Measurements from ENCODE around the gene BBS9. TPM values are rescaled to one million over a fixed set of nuclear protein-coding genes. Genes with fewer than 3 reads are reported as not detected.

Gene BBS9
- total and polyA plus RNA-seq, 2 of the 4 experiments (the other 2 are of a cell fraction): 7.9 to 9.5 TPM

- no TSS peak for BruUV-seq (replicated peaks)
- Histone ChIP-seq H3K4ac (ENCODE audit: low read depth, low read length) (no peak overlapping the region), H4K5ac (ENCODE audit: low read depth, low read length) (no peak overlapping the region), H3K79me1 (ENCODE audit: low read depth in 1 of 2, low read length in 2 of 2) (no peaks in the 10 kb centered on the region), H2AK9ac (replicated peaks; ENCODE audit: low read depth, low read length, poor library complexity) (no peak overlapping the region), H3K4me2 (ENCODE audit: low read depth, low read length) (peak overlapping the region; percentile 24; the same call in 1 of the 2 replicates), H2BK15ac (ENCODE audit: low read depth, low read length) (no peak overlapping the region), H3K23ac (ENCODE audit: low read depth, low read length) (no peak overlapping the region), H3K18ac (ENCODE audit: low read depth, low read length) (no peak overlapping the region), H4K91ac (ENCODE audit: insufficient read depth, low read depth, low read length) (no peak overlapping the region), H3K9me3 (ENCODE audit: control insufficient read depth, insufficient read depth, low read length) (no peaks in the 10 kb centered on the region), H3K27ac (ENCODE audit: insufficient read depth, low read length) (no peak overlapping the region), H2AFZ (replicated peaks; ENCODE audit: low read length, poor library complexity) (no peak overlapping the region), H3K4me1 (ENCODE audit: control insufficient read depth, insufficient read depth, low read length) (no peaks in the 10 kb centered on the region; the same call in 1 of the 2 replicates), H2BK20ac (ENCODE audit: low read depth, low read length) (no peak overlapping the region), H3K9ac (ENCODE audit: low read depth, low read length) (no peak overlapping the region), H3K9me1 (ENCODE audit: insufficient read depth, low read length) (no peaks in the 10 kb centered on the region), H3K56ac (ENCODE audit: extremely low read depth, insufficient read depth, low read length) (no peak overlapping the region), H3K14ac (replicated peaks; ENCODE audit: low read depth, low read length) (no peak overlapping the region), H3K27me3 (ENCODE audit: control insufficient read depth, insufficient read depth, low read length) (no peaks in the 10 kb centered on the region), H4K8ac (ENCODE audit: low read depth in 2 of 2, low read length in 2 of 2) (no peak overlapping the region), H3K4me3 (ENCODE audit: insufficient read depth, low read depth, low read length) (no peak overlapping the region), H2AK5ac (ENCODE audit: low read depth, low read length) (no peak overlapping the region), H2BK120ac (ENCODE audit: low read depth, low read length) (no peak overlapping the region), H3K36me3 (ENCODE audit: control insufficient read depth, insufficient read depth, low read length) (0 out of 2 replicates have a peak, but pooled peaks cover 1% of the 10 kb centered on the region), H4K20me1 (ENCODE audit: insufficient read depth, low read length) (no peaks in the 10 kb centered on the region), H2BK5ac (ENCODE audit: low read depth, low read length, poor library complexity, severe bottlenecking) (no peak overlapping the region)
- peak; percentile 6 for DNase-seq
- no peak for TF ChIP-seq CHD1 (IDR thresholded peaks at IDR 0.05; ENCODE audit: low read depth, low read length)
- TF ChIP-seq MAFK (IDR thresholded peaks at IDR 0.05; ENCODE audit: low read depth, low read length): no peak
- TF ChIP-seq FOS (IDR thresholded peaks at IDR 0.05; ENCODE audit: low read depth, low read length): no peak
- TF ChIP-seq ELK1 (IDR thresholded peaks at IDR 0.05; ENCODE audit: borderline replicate concordance, low read depth, low read length): no peak
- no peak for TF ChIP-seq MAZ (IDR thresholded peaks at IDR 0.05; ENCODE audit: borderline replicate concordance, low read depth, low read length)
- no peak for TF ChIP-seq NFE2L2 (IDR thresholded peaks at IDR 0.05; ENCODE audit: low read depth, low read length)
- TF ChIP-seq BHLHE40 (IDR thresholded peaks at IDR 0.05; ENCODE audit: low read depth, low read length): no peak
- TF ChIP-seq RAD21 (IDR thresholded peaks at IDR 0.05; ENCODE audit: low read length): no peak
- no peak for TF ChIP-seq USF2 (IDR thresholded peaks at IDR 0.05; ENCODE audit: low read depth, low read length)
- WGBS, 2 experiments (ENCODE audit: extremely low coverage in 2 of 2, insufficient read length in 1 of 2): no CpG with 5 or more reads among the region's 1 CpG
- in situ Hi-C loops (cut with MboI; ENCODE audit: low sequenced_read_pairs): no loop called here
- intact Hi-C loops (cut with micrococcal nuclease): no loop called here
- peak; percentile 27 for ATAC-seq (ENCODE audit: low read depth)
- ChIA-PET CTCF (no interaction called here), POLR2A (ENCODE audit: unreplicated experiment) (no interaction called here)
- dilution Hi-C loops (cut with HindIII; ENCODE audit: low sequenced_read_pairs, unreplicated experiment): no loop called here
These were observed 27.9 kb downstream of the BBS9 start for GRCh38 chr7:33157311-33157710.
